HCT116 (cell line): ENCODE measurements around the gene FAM20C. TPM values are rescaled to one million over a fixed set of nuclear protein-coding genes. Genes with fewer than 3 reads are reported as not detected.

Source experiments
- ATAC-seq: fragments of 200-7000 bp; cut with Tn5 transposase; 2 replicates; pipeline ENCODE4 v1.9.1; 2020; ENCODE audit warnings: mild to moderate bottlenecking, moderate library complexity
- BruUV-seq: library from RNA; stranded (reverse); fragments of 400-500 nt; replicated peaks from 2 replicates; lab custom pipeline; 2021; lab: Mats Ljungman, UMichigan
- CTCF ChIA-PET: fragments of 300-600 bp; sonication (Branson Sonifier 250); formaldehyde crosslinking; loops from one replicate; lab custom pipeline; 2021; ENCODE audit warnings: antibody characterized with exemption; lab: Charles Lee
- POLR2A ChIA-PET: fragments of 300-600, 350-600 bp; sonication (Branson Sonifier 250); formaldehyde crosslinking; loops from one replicate; lab custom pipeline; 2021; ENCODE audit warnings: antibody characterized with exemption; lab: Charles Lee
- RAD21 ChIA-PET, 2 experiments: fragments of 300-600 bp; sonication (Branson Sonifier 250); formaldehyde crosslinking; loops; one replicate each; lab custom pipeline; 2023; ENCODE audit warnings: low total read pairs in 2 of 2; ENCODE audit not compliant: uncharacterized antibody in 2 of 2, unreplicated experiment in 2 of 2, low non-redundant PET in 1 of 2; lab: Charles Lee
- DNase-seq: peaks from one replicate; pipeline ENCODE4 v3.0.0-alpha.2; 2010; ENCODE audit warnings: low read depth, low spot score
- H2AFZ ChIP-seq: fragments of 200-600 bp; shearing (Covaris generic), sonication (generic); 2 replicates; pipeline ENCODE4 v1.6.1; 2017; ENCODE audit warnings: low read depth, mixed run types, mixed read lengths, antibody characterized with exemption, low read length; ENCODE audit not compliant: poor library complexity, severe bottlenecking
- H3K27ac ChIP-seq: 2 replicates; pipeline ENCODE4 v1.5.1; 2012; ENCODE audit warnings: low read depth, low read length
- H3K27me3 ChIP-seq: fragments of 200-600 bp; sonication (generic); 2 replicates; pipeline ENCODE4 v1.6.1; 2016; ENCODE audit warnings: mixed run types, low read length, mixed read lengths; ENCODE audit not compliant: insufficient read depth
- H3K36me3 ChIP-seq, 2 experiments: fragments of 200-500 bp in 1 of 2; fragments of 200-600 bp in 1 of 2; sonication (Bioruptor generic) in 1 of 2; sonication (generic) in 1 of 2; 2 replicates each; pipeline versions ENCODE4 v1.5.1 to v1.6.1; 2014 to 2016; ENCODE audit warnings: low read length in 2 of 2, inconsistent platforms in 1 of 2, mixed read lengths in 1 of 2, mixed run types in 1 of 2; ENCODE audit not compliant: insufficient read depth in 2 of 2, control insufficient read depth in 1 of 2
- H3K4me1 ChIP-seq, 2 experiments: fragments of 200-600 bp in 1 of 2; sonication (generic) in 1 of 2; 2 replicates each; pipeline versions ENCODE4 v1.5.1 to v1.6.1; 2012 to 2017; ENCODE audit warnings: low read length in 2 of 2, inconsistent platforms in 1 of 2, mild to moderate bottlenecking in 1 of 2, mixed read lengths in 1 of 2, mixed run types in 1 of 2, moderate library complexity in 1 of 2; ENCODE audit not compliant: insufficient read depth in 2 of 2, control insufficient read depth in 1 of 2
- H3K4me2 ChIP-seq: fragments of 200-600 bp; sonication (generic); 2 replicates; pipeline ENCODE4 v1.6.1; 2017; ENCODE audit warnings: mixed run types, low read length, mixed read lengths
- H3K4me3 ChIP-seq, 2 experiments: fragments of 200-600 bp in 1 of 2; sonication (generic) in 1 of 2; replicated peaks in 1 of 2; 2 replicates each; pipeline ENCODE4 v1.5.1; 2011 to 2016; ENCODE audit warnings: low read length in 2 of 2, control low read depth in 1 of 2, low read depth in 1 of 2, mild to moderate bottlenecking in 1 of 2, mixed read lengths in 1 of 2, mixed run types in 1 of 2
- H3K79me2 ChIP-seq: fragments of 200-600 bp; sonication (generic); 2 replicates; pipeline ENCODE4 v1.6.1; 2017; ENCODE audit warnings: mild to moderate bottlenecking, mixed run types, low read length, moderate library complexity, mixed read lengths; ENCODE audit not compliant: insufficient read depth
- H3K9ac ChIP-seq: fragments of 200-600 bp; sonication (generic); 2 replicates; pipeline ENCODE4 v1.6.1; 2016; ENCODE audit warnings: low read length, mixed read lengths
- H3K9me2 ChIP-seq: fragments of 200-600 bp; sonication (generic), shearing (Covaris generic); 2 replicates; pipeline ENCODE4 v1.6.1; 2017; ENCODE audit warnings: mixed run types, mild to moderate bottlenecking, moderate library complexity; ENCODE audit not compliant: insufficient read depth
- H3K9me3 ChIP-seq, 2 experiments: fragments of 200-500 bp in 1 of 2; fragments of 200-600 bp in 1 of 2; sonication (Bioruptor generic) in 1 of 2; sonication (generic) in 1 of 2; 2 replicates each; pipeline ENCODE4 v1.6.1; 2014 to 2017; ENCODE audit warnings: low read length in 2 of 2, mixed read lengths in 2 of 2, inconsistent platforms in 1 of 2, low read depth in 1 of 2, mild to moderate bottlenecking in 1 of 2, mixed run types in 1 of 2, moderate library complexity in 1 of 2; ENCODE audit not compliant: control insufficient read depth in 1 of 2, insufficient read depth in 1 of 2
- H4K20me1 ChIP-seq: fragments of 200-600 bp; sonication (generic), shearing (Covaris generic); 2 replicates; pipeline ENCODE4 v1.6.1; 2017; ENCODE audit warnings: mixed run types, mild to moderate bottlenecking, moderate library complexity; ENCODE audit not compliant: insufficient read depth
- ATF3 ChIP-seq: IDR thresholded peaks from 2 replicates; pipeline ENCODE4 v1.6.1; 2012
- CBX3 ChIP-seq: IDR thresholded peaks from 2 replicates; pipeline ENCODE4 v1.6.1; 2012; ENCODE audit warnings: low read depth
- EGR1 ChIP-seq: IDR thresholded peaks from 2 replicates; pipeline ENCODE4 v1.6.1; 2012; ENCODE audit warnings: low read depth
- ELF1 ChIP-seq: IDR thresholded peaks from 2 replicates; pipeline ENCODE4 v1.6.1; 2012; ENCODE audit warnings: low read depth, borderline replicate concordance
- EZH2 ChIP-seq: fragments of 200-600 bp; sonication (generic); IDR thresholded peaks from 2 replicates; pipeline ENCODE4 v1.6.1; 2017; ENCODE audit warnings: antibody characterized with exemption, mixed run types
- FOSL1 ChIP-seq: IDR thresholded peaks from 2 replicates; pipeline ENCODE4 v1.6.1; 2012; ENCODE audit warnings: low read depth
- JUND ChIP-seq: IDR thresholded peaks from 2 replicates; pipeline ENCODE4 v1.6.1; 2012
- POLR2A ChIP-seq: IDR thresholded peaks from 2 replicates; pipeline ENCODE4 v1.7.0; 2011; ENCODE audit warnings: borderline replicate concordance; ENCODE audit not compliant: insufficient read depth, insufficient read length; ENCODE audit errors: extremely low read depth
- RAD21 ChIP-seq: IDR thresholded peaks from 2 replicates; pipeline ENCODE4 v1.6.1; 2012; ENCODE audit warnings: low read depth, mild to moderate bottlenecking
- SIN3A ChIP-seq: IDR thresholded peaks from 2 replicates; pipeline ENCODE4 v1.6.1; 2012; ENCODE audit warnings: low read depth
- SP1 ChIP-seq: IDR thresholded peaks from 2 replicates; pipeline ENCODE4 v1.6.1; 2012; ENCODE audit warnings: low read depth
- ZBTB33 ChIP-seq: IDR thresholded peaks from 2 replicates; pipeline ENCODE4 v1.6.1; 2011; ENCODE audit warnings: mild to moderate bottlenecking, low read length, moderate library complexity; ENCODE audit not compliant: insufficient replicate concordance; ENCODE audit errors: extremely low read depth
- ZFX ChIP-seq: fragments of 450-650 bp; IDR thresholded peaks from 2 replicates; pipeline ENCODE4 v1.6.1; 2017
- ZNF274 ChIP-seq: fragments of 200-500 bp; sonication (Bioruptor generic); IDR thresholded peaks from 2 replicates; pipeline ENCODE4 v1.6.1; 2014; ENCODE audit warnings: mild to moderate bottlenecking, low read depth, low read length, inconsistent platforms
- intact Hi-C: fragments of 100-400 bp; cut with micrococcal nuclease; formaldehyde crosslinking; loops from 2 replicates; pipeline ENCODE4 v1.10.0; 2022
- total RNA-seq: library from RNA; stranded (reverse); gene quantifications from one replicate; pipeline ENCODE4 v1.2.1, GENCODE V29; 2021; ENCODE audit not compliant: unreplicated experiment

FAM20C gene
- total RNA-seq, 1 experiment from 2014 or later: 27.1 TPM

- POLR2A ChIA-PET: no interaction called here
- CTCF ChIA-PET: no interaction called here
- BruUV-seq: no TSS peak
- no peaks in the 10 kb centered on the region for H4K20me1 ChIP-seq
- RAD21 ChIA-PET: no interaction called here
- no peaks in the 10 kb centered on the region for H3K9me2 ChIP-seq
- no peaks in the 10 kb centered on the region for H3K36me3 ChIP-seq
- no peaks in the 10 kb centered on the region for H3K79me2 ChIP-seq
- peaks cover 0 to 6% of the 10 kb centered on the region in 2 experiments; a peak in 1 of 4 replicates for H3K9me3 ChIP-seq
- no peak overlapping the region for H3K27ac ChIP-seq
- no peaks in the 10 kb centered on the region for H3K27me3 ChIP-seq
- intact Hi-C loops: no loop called here
- no peak for DNase-seq
- no peak overlapping the region for H3K4me3 ChIP-seq
- H3K4me2 ChIP-seq: no peak overlapping the region
- ATAC-seq: no peak
- H3K4me1 ChIP-seq: no peaks in the 10 kb centered on the region
- no peak overlapping the region for H3K9ac ChIP-seq
- no peak overlapping the region for H2AFZ ChIP-seq
- no peak for TF ChIP-seq SIN3A
- no peak for TF ChIP-seq EZH2
- TF ChIP-seq ATF3: no peak
- TF ChIP-seq RAD21: no peak
- no peak for TF ChIP-seq ELF1
- TF ChIP-seq ZNF274: no peak
- no peak for TF ChIP-seq SP1
- no peak for TF ChIP-seq CBX3
- no peak for TF ChIP-seq EGR1
- no peak for TF ChIP-seq POLR2A
- TF ChIP-seq FOSL1: no peak
- no peak for TF ChIP-seq JUND
- TF ChIP-seq ZFX: no peak
- no peak for TF ChIP-seq ZBTB33
Measured at GRCh38 chr7:233249-234035, 41.1 kb downstream of the FAM20C start.
